Vagina (tissue), 2 donors: Measurements from ENCODE around the gene NR3C2. TPM values are rescaled to one million over a fixed set of nuclear protein-coding genes. Genes with fewer than 3 reads are reported as not detected.

Experiments used
- DNase-seq, 2 donors: peaks; one replicate each; pipeline ENCODE4 v3.0.0-alpha.2; 2017; ENCODE audit errors: extremely low spot score in 2 of 2
- H3K27ac ChIP-seq: fragments of 200-600 bp; sonication (generic); one replicate; pipeline ENCODE4 v1.5.1; 2019
- H3K27me3 ChIP-seq: fragments of 200-600 bp; sonication (generic); one replicate; pipeline ENCODE4 v1.5.1; 2019
- H3K36me3 ChIP-seq, 2 donors: fragments of 200-600 bp; sonication (generic); one replicate each; pipeline ENCODE4 v1.5.1; 2017 to 2019
- H3K4me1 ChIP-seq: fragments of 200-600 bp; sonication (generic); one replicate; pipeline ENCODE4 v1.5.1; 2019
- H3K4me3 ChIP-seq, 2 donors: fragments of 200-600 bp; sonication (generic); 1 replicate in 1 of 2; 2 replicates in 1 of 2; pipeline ENCODE4 v1.5.1; 2016 to 2019
- H3K9me3 ChIP-seq: fragments of 200-600 bp; sonication (generic); one replicate; pipeline ENCODE4 v1.5.1; 2019
- CTCF ChIP-seq, 3 experiments: fragments of 450-650 bp in 2 of 3; fragments of 200-600 bp in 1 of 3; sonication (generic) in 1 of 3; IDR thresholded peaks; one replicate each; pipeline ENCODE4 v1.5.1; 2017 to 2019; ENCODE audit warnings: antibody characterized with exemption in 3 of 3, mild to moderate bottlenecking in 2 of 3, moderate library complexity in 2 of 3
- POLR2A ChIP-seq, 2 donors: fragments of 450-650 bp; IDR thresholded peaks; one replicate each; pipeline ENCODE4 v1.6.1; 2017; ENCODE audit warnings: antibody characterized with exemption in 2 of 2, mild to moderate bottlenecking in 2 of 2, moderate library complexity in 2 of 2
- POLR2AphosphoS5 ChIP-seq, 2 donors: sonication (generic); formaldehyde crosslinking; IDR thresholded peaks; one replicate each; pipeline ENCODE4 v1.9.0; 2017; ENCODE audit warnings: antibody characterized with exemption in 2 of 2, mild to moderate bottlenecking in 2 of 2, low read depth in 1 of 2; ENCODE audit not compliant: insufficient read depth in 1 of 2
- intact Hi-C: fragments of 100-400 bp; cut with DNase I; formaldehyde crosslinking; loops from one replicate; pipeline ENCODE4 v1.15.1; 2023
- total RNA-seq: library from RNA; depleted of rRNA; stranded (reverse); fragments of >200 nt; gene quantifications from one replicate; pipeline ENCODE4 v1.2.3, GENCODE V29; 2016

The NR3C2 gene
- total RNA-seq = 9.6 TPM

GRCh38 chr4:148441986-148442831, at the start of gene NR3C2:
TSS of gene NR3C2 (minus strand) at chr4:148442414.
- Histone ChIP-seq H3K4me3 (peak within 1 kb of the TSS; percentile 87 to 92), H3K27ac (peak within 1 kb of the TSS; percentile 94), H3K36me3 (no peaks in the 10 kb centered on the region), H3K4me1 (peaks cover 41% of the 10 kb centered on the region), H3K27me3 (no peaks in the 10 kb centered on the region), H3K9me3 (no peaks in the 10 kb centered on the region)
- intact Hi-C loops = no loop called here
- peak; percentile 99 to 100 for DNase-seq
- TF ChIP-seq POLR2A (IDR thresholded peaks at IDR 0.05) = peak; percentile 97 to 99
- TF ChIP-seq POLR2AphosphoS5 (IDR thresholded peaks at IDR 0.05; ENCODE audit: insufficient read depth in 1 of 2, low read depth in 1 of 2) = peak; percentile 91 to 100
- no peak for TF ChIP-seq CTCF (IDR thresholded peaks at IDR 0.05)

- no peaks in the 10 kb centered on the region for H3K9me3 ChIP-seq
- H3K36me3 ChIP-seq = no peaks in the 10 kb centered on the region
- no peak overlapping the region for H3K4me3 ChIP-seq
- H3K4me1 ChIP-seq = no peaks in the 10 kb centered on the region
- no peak overlapping the region for H3K27ac ChIP-seq
- no peak for TF ChIP-seq POLR2AphosphoS5 (IDR thresholded peaks at IDR 0.05; ENCODE audit: insufficient read depth in 1 of 2, low read depth in 1 of 2)
- TF ChIP-seq POLR2A (IDR thresholded peaks at IDR 0.05) = no peak
- no peak for TF ChIP-seq CTCF (IDR thresholded peaks at IDR 0.05)
- intact Hi-C loops = no loop called here
- DNase-seq = no peak
- no peaks in the 10 kb centered on the region for H3K27me3 ChIP-seq
These were observed 45.0 kb upstream of the NR3C2 start for GRCh38 chr4:148487181-148487580.

GRCh38 chr4:148481636-148482035, 39.4 kb upstream of the NR3C2 start:
- intact Hi-C loops = no loop called here
- no peak for DNase-seq
- Histone ChIP-seq H3K4me3 (no peak overlapping the region), H3K36me3 (no peaks in the 10 kb centered on the region), H3K4me1 (no peaks in the 10 kb centered on the region), H3K27me3 (no peaks in the 10 kb centered on the region), H3K9me3 (no peaks in the 10 kb centered on the region), H3K27ac (no peak overlapping the region)
- TF ChIP-seq POLR2A (IDR thresholded peaks at IDR 0.05) = no peak
- no peak for TF ChIP-seq CTCF (IDR thresholded peaks at IDR 0.05)
- TF ChIP-seq POLR2AphosphoS5 (IDR thresholded peaks at IDR 0.05; ENCODE audit: insufficient read depth in 1 of 2, low read depth in 1 of 2) = no peak

GRCh38 chr4:148477276-148477675, 35.1 kb upstream of the NR3C2 start:
- intact Hi-C loops = no loop called here
- TF ChIP-seq POLR2A (IDR thresholded peaks at IDR 0.05) (no peak), CTCF (IDR thresholded peaks at IDR 0.05) (no peak), POLR2AphosphoS5 (IDR thresholded peaks at IDR 0.05; ENCODE audit: insufficient read depth in 1 of 2, low read depth in 1 of 2) (no peak)
- DNase-seq = no peak
- Histone ChIP-seq H3K9me3 (no peaks in the 10 kb centered on the region), H3K4me1 (no peaks in the 10 kb centered on the region), H3K4me3 (no peak overlapping the region), H3K27me3 (no peaks in the 10 kb centered on the region), H3K36me3 (no peaks in the 10 kb centered on the region), H3K27ac (no peak overlapping the region)

GRCh38 chr4:148469938-148470337, 27.7 kb upstream of the NR3C2 start:
- no peak for TF ChIP-seq POLR2A (IDR thresholded peaks at IDR 0.05)
- no peak for TF ChIP-seq CTCF (IDR thresholded peaks at IDR 0.05)
- TF ChIP-seq POLR2AphosphoS5 (IDR thresholded peaks at IDR 0.05; ENCODE audit: insufficient read depth in 1 of 2, low read depth in 1 of 2) = no peak
- Histone ChIP-seq H3K4me3 (no peak overlapping the region), H3K4me1 (no peaks in the 10 kb centered on the region), H3K27ac (no peak overlapping the region), H3K9me3 (no peaks in the 10 kb centered on the region), H3K27me3 (no peaks in the 10 kb centered on the region), H3K36me3 (no peaks in the 10 kb centered on the region)
- no peak for DNase-seq
- intact Hi-C loops = no loop called here
